ENCODE results near the gene CBX1.
"Not testable (repeated sequence)": the region's sequence is repeated elsewhere in the genome, so short reads cannot be mapped to it uniquely, and the experiment has no call there.

CBX1 gene

DNA sequence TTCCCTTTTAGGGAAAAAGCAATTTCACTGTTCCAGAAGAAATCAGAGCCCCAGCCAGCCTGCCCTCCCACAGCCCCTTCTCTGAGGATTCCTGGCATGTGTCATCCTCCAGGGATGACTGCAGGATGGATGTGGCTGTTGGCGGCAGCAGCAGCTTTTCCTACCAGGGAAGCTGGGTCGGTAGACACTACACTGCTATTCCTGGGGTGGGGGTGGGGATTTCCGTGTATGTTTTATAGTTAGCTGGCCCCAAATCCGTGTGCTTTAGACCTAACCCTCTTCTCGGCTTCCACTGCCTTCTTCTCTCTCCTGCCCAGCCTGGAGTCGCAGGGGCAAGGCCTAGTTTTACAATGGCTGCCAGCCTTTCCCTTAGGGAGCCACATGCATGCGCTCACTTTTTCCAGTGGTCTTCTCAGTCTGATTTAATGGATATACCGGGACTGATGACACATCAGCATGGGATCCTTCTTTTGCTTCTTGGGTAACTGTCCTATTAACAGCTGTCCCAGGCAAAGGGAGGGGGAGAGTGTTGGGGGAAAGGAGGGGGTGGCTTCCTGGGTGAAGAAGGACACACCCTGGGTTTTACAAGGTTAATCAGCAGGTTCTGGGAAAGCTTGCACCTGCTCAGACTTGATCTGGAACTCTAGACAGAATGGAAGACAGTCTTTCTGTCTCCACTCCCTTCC is 55.8 kb downstream of the CBX1 start:
- TF ChIP-seq GATA1 (IDR thresholded peaks at IDR 0.05; ENCODE audit: low read depth, low read length) (no peak), POLR2A (IDR thresholded peaks at IDR 0.05; ENCODE audit: low read length) (no peak)
- DNase-seq = no peak

- TF ChIP-seq POLR2A (IDR thresholded peaks at IDR 0.05; ENCODE audit: low read length) (no peak), GATA1 (IDR thresholded peaks at IDR 0.05; ENCODE audit: low read depth, low read length) (no peak)
- no peak for DNase-seq
Measured at GRCh38 chr17:48044851-48045250, 56.4 kb downstream of the CBX1 start.

DNA sequence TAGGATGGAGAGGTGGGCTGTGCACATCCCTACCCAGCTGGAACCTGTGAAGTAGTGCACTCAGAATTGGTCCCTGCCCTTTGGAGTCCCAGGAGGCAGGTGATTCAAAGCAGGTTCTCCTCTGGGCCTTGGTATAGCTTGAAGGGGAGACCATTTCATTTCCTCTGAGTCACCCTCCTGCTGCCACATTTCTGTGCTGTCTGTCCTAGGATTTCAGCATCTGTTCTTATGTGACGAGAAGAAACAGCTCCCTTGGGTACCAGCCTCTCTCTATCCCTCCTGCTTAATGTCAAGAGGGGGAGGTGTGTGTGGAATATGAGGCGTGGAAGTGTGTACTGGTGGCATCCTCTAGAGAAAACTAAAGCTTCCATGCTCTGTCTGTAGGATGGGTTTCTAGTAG is 58.1 kb downstream of the CBX1 start:
- DNase-seq = no peak
- TF ChIP-seq POLR2A (IDR thresholded peaks at IDR 0.05; ENCODE audit: low read length) (no peak), GATA1 (IDR thresholded peaks at IDR 0.05; ENCODE audit: low read depth, low read length) (no peak)

DNA sequence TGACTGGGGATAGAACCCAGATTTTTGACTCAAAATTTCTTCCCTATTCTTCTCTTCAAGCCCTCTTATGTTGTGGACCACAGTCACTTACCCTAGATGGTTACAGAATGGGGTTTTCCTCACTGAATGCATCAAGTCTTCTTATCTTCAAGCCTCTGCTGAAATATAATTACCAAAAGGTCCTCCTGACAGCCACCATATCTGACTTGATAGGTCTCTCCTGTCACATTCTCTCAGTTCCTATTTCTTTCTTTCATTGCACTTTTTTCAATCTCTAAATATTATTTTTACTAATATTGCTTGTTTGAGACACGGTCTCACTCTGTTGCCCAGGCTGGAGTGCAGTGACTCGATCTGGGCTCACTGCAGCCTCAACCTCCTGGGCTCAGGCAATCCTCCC is 62.6 kb downstream of the CBX1 start:
- no peak for DNase-seq
- no peak for TF ChIP-seq GATA1 (IDR thresholded peaks at IDR 0.05; ENCODE audit: low read depth, low read length)

GRCh38 chr17:48037838-48038323 is 63.4 kb downstream of the CBX1 start:
- no peak for DNase-seq
- TF ChIP-seq GATA1 (IDR thresholded peaks at IDR 0.05; ENCODE audit: low read depth, low read length) (no peak), POLR2A (IDR thresholded peaks at IDR 0.05; ENCODE audit: low read length) (no peak)

DNA sequence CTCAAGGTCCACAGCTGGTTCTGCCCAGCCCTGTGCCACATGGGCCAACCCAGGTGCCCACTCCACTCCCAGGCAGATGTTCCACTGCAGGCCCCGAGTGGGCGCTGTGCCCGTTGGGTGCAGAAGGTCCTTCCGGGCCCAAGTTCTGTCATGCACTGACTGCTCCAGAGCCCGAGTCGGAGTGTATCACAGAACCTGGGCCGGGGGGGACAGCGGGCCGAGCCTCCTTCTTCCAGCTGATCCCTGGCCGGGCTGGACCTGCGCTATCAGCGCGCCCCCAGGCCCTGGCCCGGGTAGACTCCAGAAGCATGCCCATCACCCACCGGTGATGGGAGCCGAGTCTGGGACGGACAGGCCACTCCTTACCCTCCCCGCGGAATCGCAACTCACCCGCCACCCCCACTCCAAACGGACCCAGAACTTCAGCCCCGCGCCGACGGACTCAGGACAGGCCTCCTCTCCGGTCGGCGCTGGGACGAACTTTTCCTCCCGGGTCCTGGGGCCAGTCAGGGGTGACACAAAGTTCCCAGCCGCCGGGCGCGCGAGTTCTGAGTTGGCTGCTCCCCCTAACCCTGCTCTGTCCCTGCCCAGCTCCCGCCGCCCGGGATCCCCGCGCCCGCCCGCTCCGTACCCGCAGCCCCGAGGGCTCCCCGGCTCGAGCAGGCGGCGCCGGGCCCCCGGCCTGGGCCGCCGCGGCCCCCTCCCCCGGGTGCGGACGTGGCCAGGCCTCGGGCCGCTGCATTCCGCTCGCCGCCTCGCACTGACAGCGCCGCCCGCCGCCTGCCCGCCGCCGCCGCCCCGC is 64.0 kb downstream of the CBX1 start, which contains the start of gene COPZ2:
COPZ2 (minus strand) TSS at position 762 of the 802 bp plus-strand sequence; CDS start at position 742, 20 bp downstream.
- peak; percentile 44 to 55 for DNase-seq
- TF ChIP-seq GATA1 (IDR thresholded peaks at IDR 0.05; ENCODE audit: low read depth, low read length) = no peak
- TF ChIP-seq POLR2A (IDR thresholded peaks at IDR 0.05; ENCODE audit: low read length) = peak; percentile 25

DNA sequence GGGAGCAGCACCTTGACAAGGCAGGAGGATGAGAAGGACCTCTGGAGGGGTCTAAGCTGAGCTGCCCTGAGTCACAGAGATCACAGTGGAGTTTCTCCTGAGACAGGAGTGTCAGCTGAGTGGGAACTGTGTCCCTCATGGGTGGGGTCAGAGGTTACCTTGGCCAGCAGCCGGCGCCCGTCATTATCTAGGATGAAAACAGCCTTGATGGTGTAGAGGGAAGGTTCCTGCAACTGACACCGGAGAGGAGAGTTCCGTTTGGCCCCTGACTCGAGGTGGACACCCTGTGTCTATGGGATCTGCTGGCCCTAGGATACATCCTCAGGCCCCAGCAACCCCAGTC is 64.6 kb downstream of the CBX1 start:
- TF ChIP-seq POLR2A (IDR thresholded peaks at IDR 0.05; ENCODE audit: low read length) (no peak), GATA1 (IDR thresholded peaks at IDR 0.05; ENCODE audit: low read depth, low read length) (no peak)
- DNase-seq = no peak

DNA sequence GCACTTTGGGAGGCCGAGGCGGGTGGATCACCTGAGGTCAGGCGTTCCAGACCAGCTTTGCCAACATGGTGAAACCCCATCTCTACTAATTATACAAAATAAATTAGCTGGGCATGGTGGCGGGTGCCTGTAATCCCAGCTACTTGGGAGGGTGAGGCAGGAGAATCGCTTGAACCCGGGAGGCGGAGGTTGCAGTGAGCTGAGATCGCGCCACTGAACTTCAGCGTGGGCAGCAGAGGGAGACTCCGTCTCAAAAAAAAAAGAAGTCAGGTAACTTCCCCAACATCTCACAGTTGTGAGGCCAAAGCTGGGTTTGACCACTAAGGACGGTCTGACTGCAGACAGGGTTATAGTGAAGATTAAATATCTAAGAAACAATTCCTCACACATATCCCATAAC is 66.5 kb downstream of the CBX1 start:
- DNase-seq = not testable (repeated sequence)

GRCh38 chr17:48031966-48032365 is 69.3 kb downstream of the CBX1 start:
- TF ChIP-seq POLR2A (IDR thresholded peaks at IDR 0.05; ENCODE audit: low read length) (no peak), GATA1 (IDR thresholded peaks at IDR 0.05; ENCODE audit: low read depth, low read length) (no peak)
- no peak for DNase-seq

DNA sequence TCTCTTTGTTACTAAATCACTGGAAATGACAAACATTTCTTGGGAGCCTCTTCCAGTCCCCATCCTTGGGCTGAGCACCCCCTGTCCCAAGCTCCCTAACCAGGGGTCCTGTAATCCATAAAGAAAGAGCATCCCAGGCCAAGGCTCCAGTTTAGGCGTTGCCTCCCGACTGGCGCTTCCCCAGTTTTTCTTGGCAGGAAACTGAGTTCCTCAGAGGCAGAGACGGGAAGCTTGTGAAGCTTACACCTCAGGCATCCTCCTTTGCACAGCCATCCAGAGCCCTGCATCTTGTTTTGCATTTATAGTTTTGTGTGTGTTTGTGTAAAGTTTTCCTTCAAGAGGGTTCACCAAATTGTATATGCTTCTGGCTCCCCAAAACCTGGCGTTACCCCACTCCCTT is 70.7 kb downstream of the CBX1 start:
- TF ChIP-seq GATA1 (IDR thresholded peaks at IDR 0.05; ENCODE audit: low read depth, low read length) = no peak
- no peak for DNase-seq

- TF ChIP-seq GATA1 (IDR thresholded peaks at IDR 0.05; ENCODE audit: low read depth, low read length) (no peak), POLR2A (IDR thresholded peaks at IDR 0.05; ENCODE audit: low read length) (no peak)
- no peak for DNase-seq
Measured at GRCh38 chr17:48028736-48029135, 72.5 kb downstream of the CBX1 start.

DNA sequence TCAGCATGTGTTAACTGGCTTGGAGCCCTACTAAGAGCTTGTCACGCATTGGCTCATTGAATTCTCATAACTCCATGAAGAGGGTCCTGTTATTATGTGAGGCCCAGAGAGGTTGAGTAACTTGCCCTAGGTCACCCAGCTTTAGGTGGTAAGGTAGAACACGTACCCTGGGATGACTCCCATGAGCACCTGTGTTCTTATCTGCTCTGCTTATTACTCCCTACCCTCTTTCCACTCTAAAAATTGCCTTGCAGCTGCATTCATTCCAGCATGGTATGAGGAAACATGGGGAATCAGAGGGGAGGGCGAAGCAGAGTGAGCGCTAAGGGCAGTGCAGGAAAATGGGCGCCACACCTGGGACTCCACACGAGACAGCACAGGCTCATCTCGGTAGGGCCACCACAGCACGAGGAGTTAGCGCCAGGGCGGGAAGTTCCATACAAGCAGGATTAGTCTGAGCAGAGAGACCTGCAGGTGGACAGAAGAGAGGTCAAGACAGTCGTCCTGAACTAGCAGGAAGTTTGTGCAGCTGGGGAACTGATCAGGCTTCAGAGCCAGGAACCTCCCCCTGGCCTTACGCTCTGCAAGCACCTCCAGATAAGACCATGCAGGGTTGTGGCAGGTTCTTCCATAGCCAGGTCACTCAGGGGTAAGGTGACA is 73.8 kb downstream of the CBX1 start:
- no peak for DNase-seq
- TF ChIP-seq GATA1 (IDR thresholded peaks at IDR 0.05; ENCODE audit: low read depth, low read length) (no peak), POLR2A (IDR thresholded peaks at IDR 0.05; ENCODE audit: low read length) (no peak)

- DNase-seq = peak; percentile 90 to 93
- no peak for TF ChIP-seq GATA1 (IDR thresholded peaks at IDR 0.05; ENCODE audit: low read depth, low read length)
- TF ChIP-seq POLR2A (IDR thresholded peaks at IDR 0.05; ENCODE audit: low read length) = no peak
Measured at GRCh38 chr17:48026502-48027321, 74.6 kb downstream of the CBX1 start.
